ENCODE data around the gene BEGAIN. TPM values are rescaled to one million over a fixed set of nuclear protein-coding genes. Genes with fewer than 3 reads are reported as not detected.

BEGAIN gene
- polyA plus RNA-seq, 1 experiment = 0.16 TPM

GRCh38 chr14:100601914-100602313, 14.7 kb upstream of the BEGAIN start:
- no peak overlapping the region for H3K27ac ChIP-seq (ENCODE audit: low read depth, low read length)
- no peak for TF ChIP-seq CTCF (IDR thresholded peaks at IDR 0.05; ENCODE audit: low read depth, low read length)
- DNase-seq (ENCODE audit: low read depth, low spot score) = no peak
- ChIA-PET CTCF (no interaction called here), POLR2A (no interaction called here)
- no peaks in the 10 kb centered on the region for H3K9me3 ChIP-seq (ENCODE audit: control insufficient read depth, insufficient read depth, low read length)
- H3K4me3 ChIP-seq (ENCODE audit: low read depth, low read length) = no peak overlapping the region
- peaks cover 28% of the 10 kb centered on the region for H3K27me3 ChIP-seq (ENCODE audit: control insufficient read depth, insufficient read depth, low read length)

- peaks cover 29% of the 10 kb centered on the region for H3K27me3 ChIP-seq (ENCODE audit: control insufficient read depth, insufficient read depth, low read length)
- H3K9me3 ChIP-seq (ENCODE audit: control insufficient read depth, insufficient read depth, low read length) = no peaks in the 10 kb centered on the region
- H3K27ac ChIP-seq (ENCODE audit: low read depth, low read length) = no peak overlapping the region
- H3K4me3 ChIP-seq (ENCODE audit: low read depth, low read length) = no peak overlapping the region
- no peak for DNase-seq (ENCODE audit: low read depth, low spot score)
- CTCF ChIA-PET = no interaction called here
- POLR2A ChIA-PET = no interaction called here
- TF ChIP-seq CTCF (IDR thresholded peaks at IDR 0.05; ENCODE audit: low read depth, low read length) = no peak
Observed at GRCh38 chr14:100601064-100601463, 13.8 kb upstream of the BEGAIN start.

GRCh38 chr14:100599981-100600380, 12.8 kb upstream of the BEGAIN start:
- CTCF ChIA-PET = no interaction called here
- H3K27me3 ChIP-seq (ENCODE audit: control insufficient read depth, insufficient read depth, low read length) = peaks cover 35% of the 10 kb centered on the region
- no peak for DNase-seq (ENCODE audit: low read depth, low spot score)
- no peak overlapping the region for H3K4me3 ChIP-seq (ENCODE audit: low read depth, low read length)
- POLR2A ChIA-PET = no interaction called here
- H3K9me3 ChIP-seq (ENCODE audit: control insufficient read depth, insufficient read depth, low read length) = no peaks in the 10 kb centered on the region
- TF ChIP-seq CTCF (IDR thresholded peaks at IDR 0.05; ENCODE audit: low read depth, low read length) = no peak
- H3K27ac ChIP-seq (ENCODE audit: low read depth, low read length) = no peak overlapping the region

- no peak overlapping the region for H3K27ac ChIP-seq (ENCODE audit: low read depth, low read length)
- no peak for DNase-seq (ENCODE audit: low read depth, low spot score)
- TF ChIP-seq CTCF (IDR thresholded peaks at IDR 0.05; ENCODE audit: low read depth, low read length) = no peak
- no peak overlapping the region for H3K4me3 ChIP-seq (ENCODE audit: low read depth, low read length)
- ChIA-PET POLR2A (no interaction called here), CTCF (no interaction called here)
- H3K9me3 ChIP-seq (ENCODE audit: control insufficient read depth, insufficient read depth, low read length) = no peaks in the 10 kb centered on the region; the same call in 1 of the 2 replicates
- H3K27me3 ChIP-seq (ENCODE audit: control insufficient read depth, insufficient read depth, low read length) = peaks cover 44% of the 10 kb centered on the region
Observed at GRCh38 chr14:100594625-100594951, 7.4 kb upstream of the BEGAIN start.

- Histone ChIP-seq H3K27ac (ENCODE audit: low read depth, low read length) (no peak overlapping the region), H3K4me3 (ENCODE audit: low read depth, low read length) (no peak overlapping the region), H3K27me3 (ENCODE audit: control insufficient read depth, insufficient read depth, low read length) (peaks cover 45% of the 10 kb centered on the region), H3K9me3 (ENCODE audit: control insufficient read depth, insufficient read depth, low read length) (no peaks in the 10 kb centered on the region; the same call in 1 of the 2 replicates)
- POLR2A ChIA-PET = no interaction called here
- no peak for TF ChIP-seq CTCF (IDR thresholded peaks at IDR 0.05; ENCODE audit: low read depth, low read length)
- no peak for DNase-seq (ENCODE audit: low read depth, low spot score)
- CTCF ChIA-PET = no interaction called here
Observed at GRCh38 chr14:100593751-100594624, 6.8 kb upstream of the BEGAIN start.
